HFFc6 (cell line): Measurements from ENCODE around the gene CYP2J2. TPM values are rescaled to one million over a fixed set of nuclear protein-coding genes. Genes with fewer than 3 reads are reported as not detected.
"Not testable (repeated sequence)": the region's sequence is repeated elsewhere in the genome, so short reads cannot be mapped to it uniquely, and the experiment has no call there.

Source experiments
- DNase-seq: peaks from one replicate; pipeline ENCODE4 v3.0.0-alpha.2; 2018
- H3K27ac Mint-ChIP-seq: 2 replicates; pipeline ENCODE4 v1.8.0; 2020; ENCODE audit warnings: mild to moderate bottlenecking, mixed read lengths
- H3K27me3 Mint-ChIP-seq: 2 replicates; pipeline ENCODE4 v1.8.0; 2021; ENCODE audit warnings: mild to moderate bottlenecking, moderate library complexity, mixed read lengths; ENCODE audit not compliant: insufficient read depth
- H3K36me3 Mint-ChIP-seq: 2 replicates; pipeline ENCODE4 v1.8.0; 2021; ENCODE audit warnings: low read depth, mixed read lengths
- H3K4me1 Mint-ChIP-seq: 2 replicates; pipeline ENCODE4 v1.8.0; 2020; ENCODE audit warnings: low read depth, mixed read lengths
- H3K4me3 Mint-ChIP-seq: 2 replicates; pipeline ENCODE4 v1.8.0; 2020; ENCODE audit warnings: mild to moderate bottlenecking, moderate library complexity, mixed read lengths
- H3K9me3 Mint-ChIP-seq: 2 replicates; pipeline ENCODE4 v1.8.0; 2020; ENCODE audit warnings: mild to moderate bottlenecking, mixed read lengths
- long read RNA-seq: library from polyadenylated mRNA; unstranded; transcript quantifications from one replicate; pipeline ENCODE4 v2.0.0, GENCODE V29; 2019
- total RNA-seq, 6 experiments: library from RNA; stranded (reverse); fragmentation: NEBNext Ultra II Directional; extraction: Animal tissue kit (Norgen Biotek cat#: 25700); gene quantifications; 2 replicates in 1 of 6; 3 replicates in 5 of 6; pipeline ENCODE4 v1.2.3, GENCODE V29; 2021
- TF ChIP-seq, protein P1 (sequence below): fragments of 200-600 bp; sonication (generic); IDR thresholded peaks from 2 replicates; pipeline ENCODE4 v1.5.0; 2021; ENCODE audit warnings: antibody characterized with exemption, mild to moderate bottlenecking

CYP2J2 gene
- total RNA-seq = under 1 TPM in 2 of 6 experiments, not detected in 4; 0.14 TPM
- long read RNA-seq = 0 reads

DNA sequence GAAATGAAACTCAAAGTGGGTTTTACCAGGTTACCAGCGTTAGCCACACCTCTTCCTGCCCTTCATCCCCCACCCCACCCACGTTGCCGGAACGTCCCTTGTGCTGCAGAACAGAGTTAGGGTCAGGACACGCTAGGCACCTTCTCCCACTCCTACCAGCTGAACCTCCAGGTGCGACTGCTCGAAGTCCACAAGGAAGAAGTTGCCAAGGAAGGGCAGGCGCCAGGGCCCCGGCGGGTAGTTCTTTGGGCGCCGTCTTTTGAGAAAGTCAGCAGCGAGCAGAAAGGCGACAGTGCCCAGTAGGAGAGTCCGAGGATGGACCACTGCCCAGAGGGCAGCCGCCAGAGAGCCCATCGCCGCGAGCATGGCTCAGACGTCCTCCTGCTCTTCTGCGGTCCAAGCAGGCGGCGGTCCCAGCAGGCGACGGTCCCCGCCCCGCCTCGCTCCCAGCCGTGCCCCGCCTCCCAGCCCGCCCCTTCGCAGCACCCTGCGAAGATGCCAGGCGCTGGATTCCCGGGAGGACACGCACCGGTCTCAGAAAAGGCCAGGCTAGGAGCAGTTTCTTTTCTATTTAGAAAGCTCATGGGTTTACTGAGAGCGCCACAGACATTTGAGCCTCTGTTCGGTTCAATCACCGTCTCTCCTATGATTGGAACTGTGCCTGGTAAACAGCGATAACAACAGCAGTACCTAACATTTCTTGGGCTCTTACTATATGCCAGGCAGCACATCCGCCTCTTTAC lies at the start of gene CYP2J2:
TSS of gene CYP2J2 (minus strand) at position 393 of the 743 bp plus-strand sequence. CDS start at position 366, 27 bp downstream.
- Mint-ChIP-seq H3K9me3 (no peaks in the 10 kb centered on the region; the same call in 1 of the 2 replicates), H3K27ac (no peak within 1 kb of the TSS), H3K4me1 (peaks cover 12% of the 10 kb centered on the region), H3K27me3 (peaks cover 1% of the 10 kb centered on the region; the same call in 1 of the 2 replicates), H3K36me3 (no peaks in the 10 kb centered on the region), H3K4me3 (peak within 1 kb of the TSS; percentile 77)
- DNase-seq = no peak
- TF ChIP-seq, protein P1, sequence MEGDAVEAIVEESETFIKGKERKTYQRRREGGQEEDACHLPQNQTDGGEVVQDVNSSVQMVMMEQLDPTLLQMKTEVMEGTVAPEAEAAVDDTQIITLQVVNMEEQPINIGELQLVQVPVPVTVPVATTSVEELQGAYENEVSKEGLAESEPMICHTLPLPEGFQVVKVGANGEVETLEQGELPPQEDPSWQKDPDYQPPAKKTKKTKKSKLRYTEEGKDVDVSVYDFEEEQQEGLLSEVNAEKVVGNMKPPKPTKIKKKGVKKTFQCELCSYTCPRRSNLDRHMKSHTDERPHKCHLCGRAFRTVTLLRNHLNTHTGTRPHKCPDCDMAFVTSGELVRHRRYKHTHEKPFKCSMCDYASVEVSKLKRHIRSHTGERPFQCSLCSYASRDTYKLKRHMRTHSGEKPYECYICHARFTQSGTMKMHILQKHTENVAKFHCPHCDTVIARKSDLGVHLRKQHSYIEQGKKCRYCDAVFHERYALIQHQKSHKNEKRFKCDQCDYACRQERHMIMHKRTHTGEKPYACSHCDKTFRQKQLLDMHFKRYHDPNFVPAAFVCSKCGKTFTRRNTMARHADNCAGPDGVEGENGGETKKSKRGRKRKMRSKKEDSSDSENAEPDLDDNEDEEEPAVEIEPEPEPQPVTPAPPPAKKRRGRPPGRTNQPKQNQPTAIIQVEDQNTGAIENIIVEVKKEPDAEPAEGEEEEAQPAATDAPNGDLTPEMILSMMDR = no peak

DNA sequence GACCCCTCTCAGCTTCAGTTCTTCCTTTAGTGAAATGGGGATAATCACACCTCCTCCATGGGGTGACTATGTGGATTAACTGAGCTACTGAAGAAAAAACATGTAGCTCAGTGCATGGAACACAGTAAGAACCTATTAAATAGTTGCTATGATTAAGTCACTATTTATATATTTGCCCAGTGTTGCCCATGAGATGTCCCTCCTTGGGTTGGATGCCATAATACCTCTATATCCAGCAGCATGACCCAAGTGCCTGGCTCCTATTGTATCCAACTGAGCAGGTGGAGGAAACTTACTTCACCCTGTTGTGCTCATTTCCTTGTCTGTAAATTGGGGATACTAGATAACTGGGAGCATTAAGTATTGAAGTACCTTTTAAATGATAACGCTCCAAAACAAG lies 47.1 kb upstream of the CYP2J2 start:
- TF ChIP-seq, protein P1 = no peak
- Mint-ChIP-seq H3K4me3 (no peak overlapping the region), H3K9me3 (no peaks in the 10 kb centered on the region), H3K36me3 (no peaks in the 10 kb centered on the region), H3K27ac (no peak overlapping the region), H3K4me1 (peaks cover 7% of the 10 kb centered on the region), H3K27me3 (peaks cover 23% of the 10 kb centered on the region)
- DNase-seq = no peak

DNA sequence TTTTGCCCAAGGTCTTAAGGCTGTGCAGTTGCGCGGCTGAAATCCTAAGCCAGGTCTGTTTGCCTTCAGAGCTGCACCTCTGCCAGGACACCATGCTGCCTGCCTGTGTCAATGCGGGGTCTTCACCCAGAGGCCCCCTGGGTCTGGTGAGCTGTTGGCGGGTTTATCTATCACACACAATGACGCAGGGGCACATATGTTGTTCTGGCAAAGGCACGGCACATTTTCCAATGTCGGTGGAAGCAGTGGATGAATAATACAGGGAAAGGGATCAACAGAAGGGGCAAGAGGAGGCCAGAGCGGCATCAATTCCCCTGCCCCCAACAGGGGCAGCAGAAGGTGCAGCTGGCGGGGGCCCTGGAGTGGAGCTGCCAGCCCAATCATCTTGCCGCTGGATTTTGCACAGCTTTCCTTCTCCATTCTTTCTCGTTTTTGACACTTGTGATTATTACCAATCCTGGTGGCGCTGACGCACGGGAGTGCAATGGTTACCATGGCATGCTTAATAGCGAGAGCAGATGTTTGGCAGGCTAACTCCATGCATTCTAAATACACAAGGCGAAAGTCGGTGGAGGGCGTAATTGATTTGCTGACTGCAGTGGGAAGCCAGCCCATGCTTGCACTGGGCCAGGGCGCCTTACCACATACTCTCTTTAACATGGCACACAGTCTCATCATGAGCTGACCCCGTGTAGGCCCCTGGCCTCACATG lies 45.8 kb upstream of the CYP2J2 start:
- H3K27me3 Mint-ChIP-seq = peaks cover 24% of the 10 kb centered on the region
- no peak overlapping the region for H3K27ac Mint-ChIP-seq
- TF ChIP-seq, protein P1 = no peak
- peaks cover 14% of the 10 kb centered on the region for H3K4me1 Mint-ChIP-seq
- no peak overlapping the region for H3K4me3 Mint-ChIP-seq
- H3K36me3 Mint-ChIP-seq = no peaks in the 10 kb centered on the region
- H3K9me3 Mint-ChIP-seq = no peaks in the 10 kb centered on the region
- DNase-seq = no peak

- H3K27me3 Mint-ChIP-seq = peaks cover 25% of the 10 kb centered on the region
- TF ChIP-seq, protein P1 = peak; percentile 97
- H3K4me1 Mint-ChIP-seq = peaks cover 22% of the 10 kb centered on the region
- peak; percentile 56 for DNase-seq
- H3K27ac Mint-ChIP-seq = no peak overlapping the region
- H3K4me3 Mint-ChIP-seq = peak overlapping the region; percentile 31; the same call in 1 of the 2 replicates
- no peaks in the 10 kb centered on the region for H3K36me3 Mint-ChIP-seq
- no peaks in the 10 kb centered on the region for H3K9me3 Mint-ChIP-seq
Observed at GRCh38 chr1:59971464-59971911, 44.9 kb upstream of the CYP2J2 start.

DNA sequence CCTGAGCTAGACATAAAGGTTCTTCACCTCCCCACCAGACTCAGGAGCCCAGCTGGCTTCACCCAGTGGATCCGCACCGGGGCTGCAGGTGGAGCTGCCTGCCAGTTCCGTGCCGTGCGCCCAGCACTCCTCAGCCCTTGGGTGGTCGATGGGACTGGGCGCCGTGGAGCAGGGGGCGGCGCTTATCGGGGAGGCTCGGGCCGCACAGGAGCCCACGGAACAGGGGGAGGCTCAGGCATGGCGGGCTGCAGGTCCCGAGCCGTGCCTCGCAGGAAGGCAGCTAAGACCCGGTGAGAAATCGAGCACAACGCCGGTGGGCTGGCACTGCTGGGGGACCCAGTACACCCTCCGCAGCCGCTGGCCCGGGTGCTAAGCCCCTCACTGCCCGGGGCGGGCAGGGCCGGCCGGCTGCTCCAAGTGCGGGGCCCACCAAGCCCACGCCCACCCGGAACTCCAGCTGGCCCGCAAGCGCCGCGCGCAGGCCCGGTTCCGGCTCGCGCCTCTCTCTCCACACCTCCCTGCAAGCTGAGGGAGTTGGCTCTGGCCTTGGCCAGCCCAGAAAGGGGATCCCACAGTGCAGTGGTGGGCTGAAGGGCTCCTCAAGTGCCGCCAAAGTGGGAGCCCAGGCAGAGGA lies 43.1 kb upstream of the CYP2J2 start:
- DNase-seq, H3K27ac Mint-ChIP-seq, H3K36me3 Mint-ChIP-seq, H3K4me3 Mint-ChIP-seq, H3K9me3 Mint-ChIP-seq: not testable (repeated sequence)
- Mint-ChIP-seq H3K27me3 (peaks cover 19% of the 10 kb centered on the region), H3K4me1 (peaks cover 25% of the 10 kb centered on the region)

DNA sequence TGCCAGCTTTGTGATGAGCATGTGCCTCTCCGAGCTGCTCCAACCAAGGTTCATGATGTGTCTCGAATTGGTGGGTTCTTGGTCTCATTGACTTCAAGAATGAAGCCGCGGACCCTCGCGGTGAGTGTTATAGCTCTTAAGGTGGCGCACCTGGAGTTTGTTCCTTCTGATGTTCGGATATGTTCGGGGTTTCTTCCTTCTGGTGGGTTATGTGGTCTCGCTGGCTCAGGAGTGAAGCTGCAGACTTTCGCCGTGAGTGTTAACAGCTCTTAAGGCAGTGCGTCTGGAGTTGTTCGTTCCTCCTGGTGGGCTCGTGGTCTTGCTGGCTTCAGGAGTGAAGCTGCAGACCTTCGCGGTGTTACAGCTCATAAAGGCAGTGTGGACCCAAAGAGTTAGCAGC lies 42.2 kb upstream of the CYP2J2 start:
- Mint-ChIP-seq H3K4me1 (peaks cover 25% of the 10 kb centered on the region), H3K27me3 (peaks cover 17% of the 10 kb centered on the region)
- not testable (repeated sequence) for H3K36me3 Mint-ChIP-seq, H3K4me3 Mint-ChIP-seq, DNase-seq, H3K9me3 Mint-ChIP-seq, H3K27ac Mint-ChIP-seq
